A549 (cell line): ENCODE data around the gene QPRT. TPM values are rescaled to one million over a fixed set of nuclear protein-coding genes. Genes with fewer than 3 reads are reported as not detected.

Experiments
- ATAC-seq, 2 experiments: fragments of 200-7000 bp in 1 of 2; fragments of >200 bp in 1 of 2; cut with Nextera tagmentation in 1 of 2; cut with Tn5 transposase in 1 of 2; 3 replicates each; pipeline versions ENCODE4 v1.8.0 to v1.9.1; 2018 to 2020; ENCODE audit warnings: mild to moderate bottlenecking in 1 of 2, moderate library complexity in 1 of 2
- CTCF ChIA-PET: fragments of 300-600 bp; sonication (Branson Sonifier 250); formaldehyde crosslinking; extraction: SDS; loops from one replicate; lab custom pipeline; 2021; ENCODE audit warnings: antibody characterized with exemption, inconsistent platforms; lab: Yijun Ruan, JAX
- POLR2A ChIA-PET: fragments of 350-600 bp; formaldehyde crosslinking; extraction: SDS; loops from one replicate; lab custom pipeline; 2021; ENCODE audit warnings: antibody characterized with exemption, inconsistent platforms; lab: Yijun Ruan, JAX
- DNase-seq, 2 experiments: peaks; one replicate each; pipeline versions ENCODE4 v3.0.0 to v3.0.0-alpha.2; 2011 to 2016; ENCODE audit warnings: low read depth in 1 of 2, low spot score in 1 of 2
- FAIRE-seq: peaks from 2 replicates; lab custom pipeline; 2011; peaks lifted over from hg19 to GRCh38; lab: Jason Lieb, UNC
- H3K27ac ChIP-seq, 2 experiments: fragments of >200 bp; sonication (Bioruptor Twin); formaldehyde crosslinking; 3 replicates each; pipeline ENCODE4 v1.5.1; 2016 to 2017
- H3K4me1 ChIP-seq: fragments of >200 bp; sonication (Bioruptor Twin); formaldehyde crosslinking; 3 replicates; pipeline ENCODE4 v1.6.1; 2016
- H3K4me2 ChIP-seq: fragments of >200 bp; sonication (Bioruptor Twin); formaldehyde crosslinking; 3 replicates; pipeline ENCODE4 v1.6.1; 2016
- H3K4me3 ChIP-seq: fragments of >200 bp; sonication (Bioruptor Twin); formaldehyde crosslinking; 3 replicates; pipeline ENCODE4 v1.5.1; 2016
- H3K9me3 ChIP-seq: fragments of >200 bp; sonication (Bioruptor Twin); formaldehyde crosslinking; 3 replicates; pipeline ENCODE4 v1.6.1; 2016
- BCL3 ChIP-seq: fragments of >200 bp; sonication (Bioruptor Twin); formaldehyde crosslinking; IDR thresholded peaks from 3 replicates; pipeline ENCODE4 v1.6.1; 2016
- BHLHE40 ChIP-seq: IDR thresholded peaks from 2 replicates; pipeline ENCODE4 v1.6.1; 2012; ENCODE audit warnings: low read depth, low read length, inconsistent platforms
- CEBPB ChIP-seq, 2 experiments: fragments of >200 bp in 1 of 2; sonication (Bioruptor Twin) in 1 of 2; formaldehyde crosslinking in 1 of 2; IDR thresholded peaks; 2 replicates each; pipeline ENCODE4 v1.6.1; 2012 to 2016
- EHF ChIP-seq: fragments of 250-450 bp; sonication (Bioruptor Pico); IDR thresholded peaks from 2 replicates; pipeline ENCODE4 v1.5.0; 2020; ENCODE audit warnings: mild to moderate bottlenecking
- ELK1 ChIP-seq: fragments of 150-350 bp; IDR thresholded peaks from 2 replicates; pipeline ENCODE4 v1.6.1; 2014; ENCODE audit warnings: low read depth, mild to moderate bottlenecking, low read length
- EP300 ChIP-seq, 2 experiments: fragments of >200 bp; sonication (Bioruptor Twin); formaldehyde crosslinking; IDR thresholded peaks; 2 replicates in 1 of 2; 3 replicates in 1 of 2; pipeline ENCODE4 v1.6.1; 2016 to 2017
- FOSL2 ChIP-seq, 2 experiments: fragments of 450-650 bp in 1 of 2; fragments of >200 bp in 1 of 2; sonication (Bioruptor Twin) in 1 of 2; formaldehyde crosslinking; IDR thresholded peaks; 2 replicates each; pipeline versions ENCODE4 v1.5.0 to v1.6.1; 2016 to 2020; ENCODE audit warnings: mild to moderate bottlenecking in 1 of 2, moderate library complexity in 1 of 2
- FOXS1 ChIP-seq: fragments of 250-450 bp; sonication (Bioruptor Pico); IDR thresholded peaks from 2 replicates; pipeline ENCODE4 v1.5.0; 2020; ENCODE audit warnings: mild to moderate bottlenecking, moderate library complexity
- GATA3 ChIP-seq: IDR thresholded peaks from 2 replicates; pipeline ENCODE4 v1.6.1; 2012; ENCODE audit warnings: borderline replicate concordance
- HDAC2 ChIP-seq: fragments of 200-600 bp; sonication (generic); IDR thresholded peaks from 2 replicates; pipeline ENCODE4 v1.6.1; 2016
- HMGXB4 ChIP-seq: fragments of 250-450 bp; sonication (Bioruptor Pico); IDR thresholded peaks from 2 replicates; pipeline ENCODE4 v1.5.0; 2021; ENCODE audit warnings: mild to moderate bottlenecking, moderate library complexity, borderline replicate concordance
- KDM1A ChIP-seq: fragments of 200-600 bp; sonication (generic); IDR thresholded peaks from 2 replicates; pipeline ENCODE4 v1.6.1; 2016; ENCODE audit warnings: low read depth, mild to moderate bottlenecking
- KDM5A ChIP-seq: fragments of 200-600 bp; sonication (generic); IDR thresholded peaks from 2 replicates; pipeline ENCODE4 v1.6.1; 2016; ENCODE audit warnings: antibody characterized with exemption, mild to moderate bottlenecking
- MAFK ChIP-seq: fragments of 450-650 bp; IDR thresholded peaks from 2 replicates; pipeline ENCODE4 v1.6.1; 2014; ENCODE audit not compliant: partially characterized antibody
- NPAS2 ChIP-seq: fragments of 250-450 bp; sonication (Bioruptor Pico); IDR thresholded peaks from 2 replicates; pipeline ENCODE4 v1.8.0; 2022; ENCODE audit warnings: mild to moderate bottlenecking, moderate library complexity, borderline replicate concordance
- NR3C1 ChIP-seq: fragments of >200 bp; sonication (Bioruptor Twin); formaldehyde crosslinking; IDR thresholded peaks from 3 replicates; pipeline ENCODE4 v1.6.1; 2017
- PBX3 ChIP-seq: IDR thresholded peaks from 2 replicates; pipeline ENCODE4 v1.6.1; 2012
- POLR2AphosphoS2 ChIP-seq: conservative IDR thresholded peaks from 2 replicates; pipeline ENCODE4 v1.6.1; 2012; ENCODE audit warnings: low read length, improper control_type of control experiment, inconsistent platforms
- SMC3 ChIP-seq: fragments of >200 bp; sonication (Bioruptor Twin); formaldehyde crosslinking; IDR thresholded peaks from 3 replicates; pipeline ENCODE4 v1.6.1; 2018; ENCODE audit warnings: inconsistent platforms
- TFCP2L1 ChIP-seq: fragments of 250-450 bp; sonication (Bioruptor Pico); IDR thresholded peaks from 2 replicates; pipeline ENCODE4 v1.5.0; 2021; ENCODE audit warnings: mild to moderate bottlenecking
- WGBS: methylation state at CpG from one replicate; pipeline ENCODE4 v1.1.6; 2017; ENCODE audit errors: missing lambda C conversion rate; 5-methylcytosine and 5-hydroxymethylcytosine counted together
- polyA plus RNA-seq, 4 experiments: library from polyadenylated mRNA; depleted of rRNA in 3 of 4; stranded (reverse); fragments of >200 nt; fragmentation: RNase III in 1 of 4; extraction: RNeasy Plus Mini Kit Qiagen cat#74134 plus additional on column Dnase treatment in 1 of 4; gene quantifications; 2 replicates in 3 of 4; 3 replicates in 1 of 4; pipeline ENCODE4 v1.2.3, GENCODE V29; 2011 to 2017

Gene QPRT
- polyA plus RNA-seq, 2 of the 4 experiments (the other 2 are of a cell fraction), result 1.7 to 2.1 TPM

- ChIA-PET POLR2A (no interaction called here), CTCF (interaction anchor here (1.1 kb wide), 1 partner anchor 14 kb away, joined by 5 read pairs; no protein-coding TSS in a partner anchor)
- no peaks in the 10 kb centered on the region for H3K4me1 ChIP-seq
- H3K9me3 ChIP-seq, result no peaks in the 10 kb centered on the region
- DNase-seq (no peak), FAIRE-seq (no peak), ATAC-seq (no peak)
- TF ChIP-seq BCL3, result no peak
- TF ChIP-seq MAFK, result no peak
- no peak for TF ChIP-seq NR3C1
- TF ChIP-seq NPAS2 (CRISPR knock-in tag), result no peak
- TF ChIP-seq GATA3, result no peak
- TF ChIP-seq BHLHE40, result no peak
- TF ChIP-seq FOXS1, result no peak
- no peak overlapping the region for H3K4me3 ChIP-seq
- H3K4me2 ChIP-seq, result no peak overlapping the region
- H3K27ac ChIP-seq, result no peak overlapping the region
- 61% methylated on average over 5 of the region's 5 CpGs for WGBS
Observed at GRCh38 chr16:29743475-29743826, 64.5 kb downstream of the QPRT start.

GRCh38 chr16:29743827-29744531 lies 65.0 kb downstream of the QPRT start:
- Histone ChIP-seq H3K27ac (no peak overlapping the region), H3K4me3 (no peak overlapping the region), H3K4me2 (no peak overlapping the region), H3K9me3 (no peaks in the 10 kb centered on the region), H3K4me1 (no peaks in the 10 kb centered on the region)
- ATAC-seq (no peak), DNase-seq (no peak), FAIRE-seq (no peak)
- 74% methylated on average over 14 of the region's 21 CpGs for WGBS
- TF ChIP-seq CEBPB (IDR thresholded peaks at IDR 0.05) (no peak), HMGXB4 (no peak), KDM1A (no peak), EHF (no peak), HDAC2 (no peak), POLR2AphosphoS2 (no peak), KDM5A (no peak), TFCP2L1 (CRISPR knock-in tag) (no peak), FOSL2 (IDR thresholded peaks at IDR 0.05) (no peak), FOSL2 (CRISPR knock-in tag; IDR thresholded peaks at IDR 0.05) (no peak), EP300 (IDR thresholded peaks at IDR 0.05) (no peak), PBX3 (no peak), SMC3 (no peak), ELK1 (no peak), MAFK (no peak), NPAS2 (CRISPR knock-in tag) (no peak)
- CTCF ChIA-PET, result interaction anchor here (1.1 kb wide), 1 partner anchor 15 kb away, joined by 5 read pairs; no protein-coding TSS in a partner anchor
- POLR2A ChIA-PET, result no interaction called here
